Kidney (tissue), 14 donors: ENCODE measurements around the gene PHLDB3. TPM values are rescaled to one million over a fixed set of nuclear protein-coding genes. Genes with fewer than 3 reads are reported as not detected.
"Not testable (repeated sequence)": the region's sequence is repeated elsewhere in the genome, so short reads cannot be mapped to it uniquely, and the experiment has no call there.

Experiments
- DNase-seq, 5 donors: peaks; one replicate each; pipeline ENCODE4 v3.0.0-alpha.2; 2013 to 2020
- FAIRE-seq: peaks from 2 replicates; lab custom pipeline; 2012; peaks lifted over from hg19 to GRCh38; lab: Jason Lieb, UNC
- H3K27ac ChIP-seq, 2 donors: one replicate each; pipeline ENCODE4 v1.7.0; 2013; ENCODE audit warnings: low read depth in 2 of 2, low read length in 2 of 2, inconsistent platforms in 1 of 2
- H3K27me3 ChIP-seq: one replicate; pipeline ENCODE4 v1.7.1; 2013; ENCODE audit warnings: low read length, inconsistent platforms; ENCODE audit not compliant: control insufficient read depth, insufficient read depth
- H3K36me3 ChIP-seq, 3 donors: one replicate each; pipeline versions ENCODE4 v1.7.0 to v1.7.1; 2013; ENCODE audit warnings: low read length in 3 of 3, control low read depth in 1 of 3, inconsistent platforms in 1 of 3; ENCODE audit not compliant: insufficient read depth in 3 of 3, control insufficient read depth in 2 of 3
- H3K4me1 ChIP-seq, 3 donors: one replicate each; pipeline versions ENCODE4 v1.7.0 to v1.7.1; 2013; ENCODE audit warnings: low read length in 3 of 3, inconsistent platforms in 1 of 3, low read depth in 1 of 3; ENCODE audit not compliant: control insufficient read depth in 2 of 3, insufficient read depth in 2 of 3
- H3K4me3 ChIP-seq, 3 donors: one replicate each; pipeline versions ENCODE4 v1.7.0 to v1.8.1; 2013; ENCODE audit warnings: low read length in 3 of 3, control low read depth in 1 of 3, inconsistent platforms in 1 of 3
- H3K9ac ChIP-seq, 3 donors: one replicate each; pipeline versions ENCODE4 v1.7.0 to v1.7.1; 2013; ENCODE audit warnings: low read length in 3 of 3, control low read depth in 1 of 3, inconsistent platforms in 1 of 3
- H3K9me3 ChIP-seq, 3 donors: one replicate each; pipeline versions ENCODE4 v1.7.0 to v1.7.1; 2013; ENCODE audit warnings: low read length in 3 of 3, control low read depth in 1 of 3, inconsistent platforms in 1 of 3; ENCODE audit not compliant: control insufficient read depth in 2 of 3, insufficient read depth in 1 of 3
- intact Hi-C: fragments of 100-400 bp; cut with DNase I; formaldehyde crosslinking; loops from one replicate; pipeline ENCODE4 v1.11.1; 2022
- polyA plus RNA-seq: library from polyadenylated mRNA; stranded (reverse); fragments of 350-450 nt; fragmentation: Illumina TruSeq; extraction: RNeasy Lipid Tissue Mini Kit (QIAGEN cat#74804); gene quantifications from one replicate; pipeline ENCODE4 v1.2.3, GENCODE V29; 2014; ENCODE audit warnings: low read depth, low replicate concordance; ENCODE audit not compliant: insufficient read depth
- total RNA-seq: library from RNA; stranded (reverse); fragmentation: NEBNext Ultra II Directional; extraction: Animal tissue kit (Norgen Biotek cat#: 25700); gene quantifications from one replicate; pipeline ENCODE4 v1.2.1, GENCODE V29; 2021
- TF ChIP-seq, protein P1 (sequence below): IDR thresholded peaks from 3 replicates; pipeline ENCODE4 v1.5.1; 2012; ENCODE audit warnings: mild to moderate bottlenecking, moderate library complexity, borderline replicate concordance; ENCODE audit not compliant: insufficient read depth; ENCODE audit errors: extremely low read depth
- donor health status: control.
- donor health status: control.
- donor health status: control.
- donor health status: control.
- donor health status: control.
- donor health status: DM: yes; HTN: yes; CAD: no.
- donor health status: Normal renal cell carcinoma (clear cell type).

PHLDB3 gene
- total and polyA plus RNA-seq, 2 donors from 2014 or later: 8.2 to 10.8 TPM

DNA sequence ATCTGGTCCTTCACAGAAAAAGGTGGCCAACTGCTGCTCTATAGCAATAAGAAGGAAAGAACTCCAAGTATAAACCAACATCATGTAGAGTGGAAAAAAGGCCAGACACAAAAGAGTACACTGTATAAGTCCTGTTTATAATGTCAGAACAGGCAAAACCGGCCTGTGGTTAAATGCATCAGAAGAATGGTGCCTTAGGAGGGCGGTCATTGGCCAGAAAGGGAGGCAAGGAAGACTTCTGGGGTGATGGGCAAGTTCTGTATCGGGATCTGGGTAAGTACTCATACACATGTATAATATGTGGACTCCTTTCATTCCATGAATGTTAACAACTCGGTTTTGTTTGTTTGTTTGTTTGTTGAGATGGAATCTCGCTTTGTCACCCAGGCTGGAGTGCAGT lies 18.4 kb upstream of the PHLDB3 start:
- no peak overlapping the region for H3K9ac ChIP-seq
- no peak overlapping the region for H3K27ac ChIP-seq
- H3K4me3 ChIP-seq: no peak overlapping the region
- H3K36me3 ChIP-seq: peaks cover 0 to 2% (median 0%) of the 10 kb centered on the region in 3 donors
- peaks cover 0 to 10% (median 9%) of the 10 kb centered on the region in 3 donors for H3K4me1 ChIP-seq
- no peak for FAIRE-seq
- no peaks in the 10 kb centered on the region for H3K27me3 ChIP-seq
- no peak for DNase-seq
- intact Hi-C loops: loop anchor here (5.0 kb wide), 1 partner anchor 76 kb away; no protein-coding TSS in a partner anchor
- TF ChIP-seq, protein P1, sequence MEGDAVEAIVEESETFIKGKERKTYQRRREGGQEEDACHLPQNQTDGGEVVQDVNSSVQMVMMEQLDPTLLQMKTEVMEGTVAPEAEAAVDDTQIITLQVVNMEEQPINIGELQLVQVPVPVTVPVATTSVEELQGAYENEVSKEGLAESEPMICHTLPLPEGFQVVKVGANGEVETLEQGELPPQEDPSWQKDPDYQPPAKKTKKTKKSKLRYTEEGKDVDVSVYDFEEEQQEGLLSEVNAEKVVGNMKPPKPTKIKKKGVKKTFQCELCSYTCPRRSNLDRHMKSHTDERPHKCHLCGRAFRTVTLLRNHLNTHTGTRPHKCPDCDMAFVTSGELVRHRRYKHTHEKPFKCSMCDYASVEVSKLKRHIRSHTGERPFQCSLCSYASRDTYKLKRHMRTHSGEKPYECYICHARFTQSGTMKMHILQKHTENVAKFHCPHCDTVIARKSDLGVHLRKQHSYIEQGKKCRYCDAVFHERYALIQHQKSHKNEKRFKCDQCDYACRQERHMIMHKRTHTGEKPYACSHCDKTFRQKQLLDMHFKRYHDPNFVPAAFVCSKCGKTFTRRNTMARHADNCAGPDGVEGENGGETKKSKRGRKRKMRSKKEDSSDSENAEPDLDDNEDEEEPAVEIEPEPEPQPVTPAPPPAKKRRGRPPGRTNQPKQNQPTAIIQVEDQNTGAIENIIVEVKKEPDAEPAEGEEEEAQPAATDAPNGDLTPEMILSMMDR: no peak
- no peaks in the 10 kb centered on the region for H3K9me3 ChIP-seq

DNA sequence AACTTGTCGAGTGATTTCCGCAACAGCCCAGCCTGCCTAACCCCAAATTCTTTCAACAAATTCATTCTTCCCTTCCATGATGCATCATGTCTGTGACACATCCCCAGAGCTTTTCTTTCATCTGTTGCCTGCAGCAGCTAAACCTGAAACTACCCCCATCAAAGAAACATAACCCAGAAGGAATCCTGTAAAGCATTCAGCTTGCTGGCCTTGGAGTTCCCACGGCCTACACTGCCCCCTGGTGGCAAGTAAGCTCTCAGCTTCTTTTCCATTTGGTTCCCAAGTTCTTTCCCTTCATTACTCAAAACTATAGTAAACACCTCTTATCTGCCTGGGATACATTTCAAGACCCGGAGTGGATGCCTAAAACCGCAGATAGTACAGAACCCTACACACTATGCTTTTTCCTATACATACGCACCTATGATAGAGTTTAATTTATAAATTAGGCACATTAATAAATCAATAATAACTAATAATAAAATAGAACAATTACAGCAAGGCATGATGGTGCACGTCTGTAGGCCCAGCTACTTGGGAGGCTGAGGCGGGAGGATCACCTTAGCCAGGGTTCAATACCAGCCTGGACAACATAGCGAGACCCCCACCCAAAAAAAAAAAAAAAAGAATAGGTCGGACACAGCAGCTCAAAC lies 15.0 kb upstream of the PHLDB3 start:
- Histone ChIP-seq H3K9me3 (no peaks in the 10 kb centered on the region), H3K9ac (no peak overlapping the region), H3K27me3 (no peaks in the 10 kb centered on the region), H3K27ac (no peak overlapping the region), H3K36me3 (peaks cover 0 to 2% (median 0%) of the 10 kb centered on the region in 3 donors), H3K4me3 (no peak overlapping the region), H3K4me1 (peaks cover 0 to under 1% (median 0%) of the 10 kb centered on the region in 3 donors)
- TF ChIP-seq, protein P1: peak; percentile 93
- FAIRE-seq: no peak
- peak; percentile 84 to 92 (median 89) for DNase-seq
- intact Hi-C loops: loop anchor here (5.0 kb wide), 1 partner anchor 72 kb away; no protein-coding TSS in a partner anchor

DNA sequence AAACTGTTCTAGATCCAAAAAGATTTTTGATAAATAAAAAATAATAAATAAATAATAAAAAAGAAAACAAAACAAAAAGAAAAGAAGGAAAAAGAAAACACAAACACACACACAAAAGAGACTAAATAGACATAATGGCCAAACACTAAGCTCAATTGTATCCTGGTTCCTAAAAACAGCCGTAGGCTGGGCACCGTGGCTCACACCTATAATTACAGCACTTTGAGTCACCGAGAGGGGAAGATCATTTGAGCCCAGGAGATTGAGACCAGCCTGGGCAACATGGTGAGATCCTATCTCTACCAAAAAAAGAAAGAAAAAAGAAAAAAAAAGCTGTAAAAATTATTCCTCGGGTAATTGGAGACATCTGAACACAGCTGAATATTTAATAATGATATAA lies 13.5 kb upstream of the PHLDB3 start:
- TF ChIP-seq, protein P1: no peak
- Histone ChIP-seq H3K9me3 (no peaks in the 10 kb centered on the region), H3K27ac (no peak overlapping the region), H3K36me3 (peaks cover 0 to 2% (median 1%) of the 10 kb centered on the region in 3 donors), H3K9ac (no peak overlapping the region), H3K4me1 (no peaks in the 10 kb centered on the region), H3K4me3 (no peak overlapping the region), H3K27me3 (no peaks in the 10 kb centered on the region)
- intact Hi-C loops: no loop called here
- DNase-seq (no peak), FAIRE-seq (no peak)

DNA sequence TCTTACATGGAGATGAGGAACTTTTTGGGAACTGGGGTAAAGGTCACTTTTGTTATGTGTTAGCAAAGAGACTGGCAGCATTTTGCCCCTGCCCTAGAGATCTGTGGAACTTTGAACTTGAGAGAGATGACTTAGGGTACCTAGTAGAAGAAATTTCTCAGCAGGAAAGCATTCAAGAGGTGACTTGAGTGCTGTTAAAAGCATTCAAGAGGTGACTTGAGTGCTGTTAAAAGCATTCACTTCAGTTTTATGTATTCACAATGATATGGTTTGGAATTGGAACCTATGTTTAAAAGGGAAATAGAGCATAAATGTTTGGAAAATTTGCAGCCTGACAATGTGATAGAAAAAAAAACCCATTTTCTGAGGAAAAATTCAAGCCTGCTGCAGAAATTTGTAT lies 7.9 kb upstream of the PHLDB3 start:
- peaks cover 2 to 15% (median 5%) of the 10 kb centered on the region in 3 donors for H3K36me3 ChIP-seq
- H3K27me3 ChIP-seq, H3K4me3 ChIP-seq, H3K4me1 ChIP-seq, H3K27ac ChIP-seq, H3K9ac ChIP-seq, DNase-seq, H3K9me3 ChIP-seq, intact Hi-C loops, FAIRE-seq: not testable (repeated sequence)
